Gastrocnemius medialis (tissue), 4 donors: Measurements from ENCODE around the gene KCNQ1.

ENCODE experiments used
- POLR2A ChIP-seq, 2 donors: fragments of 450-650 bp; IDR thresholded peaks; one replicate each; pipeline ENCODE4 v1.6.1; 2017; ENCODE audit warnings: antibody characterized with exemption in 2 of 2, mild to moderate bottlenecking in 2 of 2, moderate library complexity in 2 of 2
- TF ChIP-seq, protein P1 (sequence below), 5 experiments: fragments of 450-650 bp in 3 of 5; fragments of 200-600 bp in 2 of 5; sonication (generic) in 2 of 5; IDR thresholded peaks in 4 of 5; conservative IDR thresholded peaks in 1 of 5; 1 replicate in 4 of 5; 2 replicates in 1 of 5; pipeline ENCODE4 v1.5.1; 2016 to 2019; ENCODE audit warnings: antibody characterized with exemption in 5 of 5, mild to moderate bottlenecking in 3 of 5, moderate library complexity in 3 of 5

- TF ChIP-seq, protein P1, sequence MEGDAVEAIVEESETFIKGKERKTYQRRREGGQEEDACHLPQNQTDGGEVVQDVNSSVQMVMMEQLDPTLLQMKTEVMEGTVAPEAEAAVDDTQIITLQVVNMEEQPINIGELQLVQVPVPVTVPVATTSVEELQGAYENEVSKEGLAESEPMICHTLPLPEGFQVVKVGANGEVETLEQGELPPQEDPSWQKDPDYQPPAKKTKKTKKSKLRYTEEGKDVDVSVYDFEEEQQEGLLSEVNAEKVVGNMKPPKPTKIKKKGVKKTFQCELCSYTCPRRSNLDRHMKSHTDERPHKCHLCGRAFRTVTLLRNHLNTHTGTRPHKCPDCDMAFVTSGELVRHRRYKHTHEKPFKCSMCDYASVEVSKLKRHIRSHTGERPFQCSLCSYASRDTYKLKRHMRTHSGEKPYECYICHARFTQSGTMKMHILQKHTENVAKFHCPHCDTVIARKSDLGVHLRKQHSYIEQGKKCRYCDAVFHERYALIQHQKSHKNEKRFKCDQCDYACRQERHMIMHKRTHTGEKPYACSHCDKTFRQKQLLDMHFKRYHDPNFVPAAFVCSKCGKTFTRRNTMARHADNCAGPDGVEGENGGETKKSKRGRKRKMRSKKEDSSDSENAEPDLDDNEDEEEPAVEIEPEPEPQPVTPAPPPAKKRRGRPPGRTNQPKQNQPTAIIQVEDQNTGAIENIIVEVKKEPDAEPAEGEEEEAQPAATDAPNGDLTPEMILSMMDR (IDR thresholded peaks at IDR 0.05 in 4 of 5, conservative IDR thresholded peaks at IDR 0.05 in 1 of 5): no peak
- no peak for TF ChIP-seq POLR2A (IDR thresholded peaks at IDR 0.05)
Measured at GRCh38 chr11:2594267-2594666, 149.5 kb downstream of the KCNQ1 start.
